OCI-LY7 (cell line): ENCODE measurements around the gene LFNG.

Experiments used
- CTCF ChIP-seq: fragments of 200-600 bp; sonication (generic); conservative IDR thresholded peaks from 2 replicates; pipeline ENCODE4 v1.5.1; 2014; ENCODE audit warnings: mild to moderate bottlenecking, antibody characterized with exemption, low read length, moderate library complexity, mixed read lengths
- EZH2phosphoT487 ChIP-seq: fragments of 200-600 bp; sonication (generic); IDR thresholded peaks from 2 replicates; pipeline ENCODE4 v1.6.1; 2018; ENCODE audit warnings: low read depth, borderline replicate concordance, mild to moderate bottlenecking, mixed run types, antibody characterized with exemption, low read length, moderate library complexity, mixed read lengths

- TF ChIP-seq CTCF (no peak), EZH2phosphoT487 (no peak)
Measured at GRCh38 chr7:2522780-2523433, 3.3 kb downstream of the LFNG start.
